A673 (cell line): ENCODE measurements around the gene GOLGA6C. TPM values are rescaled to one million over a fixed set of nuclear protein-coding genes. Genes with fewer than 3 reads are reported as not detected.

ENCODE experiments used
- BruUV-seq: library from RNA; stranded (reverse); fragments of 400-500 nt; replicated peaks from 2 replicates; lab custom pipeline; 2021; lab: Mats Ljungman, UMichigan
- CTCF ChIA-PET: fragments of 300-600 bp; sonication (Branson Sonifier 250); formaldehyde crosslinking; loops from one replicate; lab custom pipeline; 2022; ENCODE audit warnings: antibody characterized with exemption; lab: Charles Lee
- POLR2A ChIA-PET: fragments of 300-600 bp; sonication (Branson Sonifier 250); formaldehyde crosslinking; loops from one replicate; lab custom pipeline; 2022; ENCODE audit warnings: antibody characterized with exemption; ENCODE audit not compliant: low non-redundant PET; lab: Charles Lee
- DNase-seq: peaks from one replicate; pipeline ENCODE4 v3.0.0-alpha.2; 2015; ENCODE audit warnings: low spot score
- H3K27ac ChIP-seq: fragments of 200-600 bp; sonication (generic); 2 replicates; pipeline ENCODE4 v1.5.1; 2016; ENCODE audit warnings: mixed run types, low read depth, mild to moderate bottlenecking, mixed read lengths, antibody characterized with exemption, low read length; ENCODE audit not compliant: poor library complexity, severe bottlenecking
- H3K27me3 ChIP-seq: fragments of 200-600 bp; sonication (generic); replicated peaks from 2 replicates; pipeline ENCODE4 v1.6.1; 2017; ENCODE audit warnings: mixed run types, low read depth, mild to moderate bottlenecking, mixed read lengths, antibody characterized with exemption, low read length; ENCODE audit not compliant: insufficient read depth, poor library complexity
- H3K36me3 ChIP-seq: fragments of 200-600 bp; sonication (generic); 2 replicates; pipeline ENCODE4 v1.6.1; 2016; ENCODE audit warnings: mixed run types, mild to moderate bottlenecking, mixed read lengths, antibody characterized with exemption, low read length; ENCODE audit not compliant: insufficient read depth, poor library complexity, severe bottlenecking
- H3K4me1 ChIP-seq: fragments of 200-600 bp; sonication (generic); 2 replicates; pipeline ENCODE4 v1.6.1; 2017; ENCODE audit warnings: mixed run types, mild to moderate bottlenecking, mixed read lengths, antibody characterized with exemption, low read length; ENCODE audit not compliant: insufficient read depth, poor library complexity, severe bottlenecking
- H3K4me3 ChIP-seq: fragments of 200-600 bp; sonication (generic); 2 replicates; pipeline ENCODE4 v1.5.1; 2016; ENCODE audit warnings: low read depth, mixed run types, mild to moderate bottlenecking, mixed read lengths, low read length; ENCODE audit not compliant: poor library complexity, severe bottlenecking
- H3K9me3 ChIP-seq: fragments of 200-600 bp; sonication (generic); 2 replicates; pipeline ENCODE4 v1.6.1; 2016; ENCODE audit warnings: mixed run types, low read depth, mild to moderate bottlenecking, mixed read lengths, antibody characterized with exemption, low read length; ENCODE audit not compliant: poor library complexity, severe bottlenecking
- EZH2 ChIP-seq: fragments of 200-600 bp; sonication (generic); IDR thresholded peaks from 2 replicates; pipeline ENCODE4 v1.6.1; 2017; ENCODE audit warnings: borderline replicate concordance, low read depth, mild to moderate bottlenecking, mixed read lengths, antibody characterized with exemption, low read length; ENCODE audit not compliant: poor library complexity, severe bottlenecking
- intact Hi-C: fragments of 100-400 bp; cut with micrococcal nuclease; formaldehyde crosslinking; loops from one replicate; pipeline ENCODE4 v1.10.0; 2022; ENCODE audit not compliant: unreplicated experiment
- total RNA-seq: library from RNA; stranded (reverse); gene quantifications from 2 replicates; pipeline ENCODE4 v1.2.3, GENCODE V29; 2021
- TF ChIP-seq, protein P1 (sequence below): fragments of 300-800, 200-600 bp; sonication (generic); conservative IDR thresholded peaks from 2 replicates; pipeline ENCODE4 v1.5.1; 2017; ENCODE audit warnings: low read depth, mild to moderate bottlenecking, antibody characterized with exemption, low read length, moderate library complexity, mixed read lengths

GOLGA6C gene
- total RNA-seq, 1 experiment from 2014 or later = not detected

DNA sequence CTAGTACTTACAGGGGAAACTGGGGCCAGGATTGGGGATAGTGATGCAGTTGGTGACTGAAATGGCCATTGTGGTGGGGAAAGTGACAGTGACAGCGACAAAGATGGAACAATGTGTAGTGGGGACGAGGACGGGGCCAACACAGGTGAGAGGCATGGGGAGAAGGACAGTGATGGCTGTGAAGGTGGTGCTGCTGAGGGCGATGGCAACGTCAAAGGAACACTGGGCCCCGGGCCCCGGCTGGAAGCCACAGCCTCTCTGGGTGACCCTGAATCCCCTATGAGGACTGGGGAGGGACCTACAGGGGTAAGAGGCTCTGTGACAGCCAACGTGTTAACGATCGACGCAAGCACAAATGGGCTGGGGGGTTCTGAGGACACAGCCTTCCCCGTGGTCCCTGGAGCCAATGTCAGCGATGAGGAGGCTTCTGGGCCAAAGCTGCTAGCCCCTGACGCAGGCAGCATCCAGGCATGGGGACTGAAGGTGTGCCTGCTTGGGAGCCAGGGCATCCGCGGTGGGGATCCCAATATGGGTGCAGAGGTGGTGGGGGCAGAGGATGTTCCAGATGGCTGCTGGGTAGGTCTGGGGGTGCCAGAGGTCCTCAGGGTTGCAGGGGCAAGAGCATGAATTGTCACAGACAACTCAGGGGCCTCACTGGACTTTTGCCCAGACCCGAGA lies 25.2 kb upstream of the GOLGA6C start:
- CTCF ChIA-PET = no interaction called here

GRCh38 chr15:75233504-75234190 lies 24.5 kb upstream of the GOLGA6C start:
- H3K4me3 ChIP-seq = no peak overlapping the region
- peaks cover 9% of the 10 kb centered on the region for H3K27me3 ChIP-seq
- DNase-seq = no peak
- H3K27ac ChIP-seq = no peak overlapping the region
- no peaks in the 10 kb centered on the region for H3K9me3 ChIP-seq
- no peaks in the 10 kb centered on the region for H3K4me1 ChIP-seq
- no TSS peak for BruUV-seq
- TF ChIP-seq EZH2 = no peak
- TF ChIP-seq, protein P1, sequence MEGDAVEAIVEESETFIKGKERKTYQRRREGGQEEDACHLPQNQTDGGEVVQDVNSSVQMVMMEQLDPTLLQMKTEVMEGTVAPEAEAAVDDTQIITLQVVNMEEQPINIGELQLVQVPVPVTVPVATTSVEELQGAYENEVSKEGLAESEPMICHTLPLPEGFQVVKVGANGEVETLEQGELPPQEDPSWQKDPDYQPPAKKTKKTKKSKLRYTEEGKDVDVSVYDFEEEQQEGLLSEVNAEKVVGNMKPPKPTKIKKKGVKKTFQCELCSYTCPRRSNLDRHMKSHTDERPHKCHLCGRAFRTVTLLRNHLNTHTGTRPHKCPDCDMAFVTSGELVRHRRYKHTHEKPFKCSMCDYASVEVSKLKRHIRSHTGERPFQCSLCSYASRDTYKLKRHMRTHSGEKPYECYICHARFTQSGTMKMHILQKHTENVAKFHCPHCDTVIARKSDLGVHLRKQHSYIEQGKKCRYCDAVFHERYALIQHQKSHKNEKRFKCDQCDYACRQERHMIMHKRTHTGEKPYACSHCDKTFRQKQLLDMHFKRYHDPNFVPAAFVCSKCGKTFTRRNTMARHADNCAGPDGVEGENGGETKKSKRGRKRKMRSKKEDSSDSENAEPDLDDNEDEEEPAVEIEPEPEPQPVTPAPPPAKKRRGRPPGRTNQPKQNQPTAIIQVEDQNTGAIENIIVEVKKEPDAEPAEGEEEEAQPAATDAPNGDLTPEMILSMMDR = no peak
- no peaks in the 10 kb centered on the region for H3K36me3 ChIP-seq
- intact Hi-C loops = no loop called here
- ChIA-PET CTCF (interaction anchor here (0.6 to 0.7 kb wide), 2 partner anchors 32 to 65 kb away, joined by 3 read pairs; partner anchors contain the start of gene C15orf39), POLR2A (no interaction called here)

More for the DNA sequence above, 25.2 kb upstream of the GOLGA6C start:
- intact Hi-C loops = no loop called here
- POLR2A ChIA-PET = no interaction called here
- Histone ChIP-seq H3K27ac (no peak overlapping the region), H3K36me3 (no peaks in the 10 kb centered on the region), H3K9me3 (no peaks in the 10 kb centered on the region), H3K4me1 (no peaks in the 10 kb centered on the region), H3K4me3 (no peak overlapping the region), H3K27me3 (peaks cover 9% of the 10 kb centered on the region)
- no TSS peak for BruUV-seq
- TF ChIP-seq EZH2 = no peak
- TF ChIP-seq, protein P1 = no peak
- no peak for DNase-seq

DNA sequence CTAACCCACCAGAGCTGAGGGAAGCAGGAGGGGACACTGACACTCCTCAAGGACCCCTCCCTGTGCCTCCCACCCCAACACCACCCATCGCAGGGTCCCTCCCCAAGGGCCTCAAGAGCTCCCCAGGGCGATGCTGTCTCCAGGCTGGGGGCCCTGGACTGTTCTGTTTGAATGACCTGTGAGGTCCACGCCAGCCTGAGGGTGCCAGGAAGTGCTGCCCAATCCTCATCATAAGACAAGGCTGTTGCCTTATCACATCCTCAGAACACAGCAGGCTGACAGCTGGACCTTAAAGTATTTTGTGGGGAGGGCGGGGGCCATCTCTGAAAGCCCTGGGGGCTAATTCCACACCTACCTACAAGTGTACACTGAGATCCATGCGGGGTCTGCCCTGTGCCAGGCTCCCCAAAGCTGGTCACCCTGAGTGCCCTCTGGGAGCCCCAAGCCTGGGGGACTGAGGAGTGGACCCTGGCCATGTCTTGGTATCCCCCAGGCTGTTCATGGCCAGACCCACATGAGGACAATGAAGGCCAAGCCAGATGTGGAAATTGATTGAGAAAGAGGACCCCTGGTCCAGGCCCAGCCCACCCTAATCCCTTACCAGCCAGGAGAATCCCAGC lies 23.8 kb upstream of the GOLGA6C start:
- intact Hi-C loops = no loop called here
- DNase-seq = no peak
- CTCF ChIA-PET = interaction anchor here (0.6 to 0.7 kb wide), 2 partner anchors 33 to 64 kb away, joined by 3 read pairs; partner anchors contain the start of gene C15orf39
- Histone ChIP-seq H3K4me3 (no peak overlapping the region), H3K27ac (no peak overlapping the region), H3K9me3 (no peaks in the 10 kb centered on the region), H3K4me1 (no peaks in the 10 kb centered on the region), H3K36me3 (no peaks in the 10 kb centered on the region), H3K27me3 (peaks cover 9% of the 10 kb centered on the region)
- POLR2A ChIA-PET = no interaction called here
- BruUV-seq = no TSS peak
- TF ChIP-seq, protein P1 = no peak
- no peak for TF ChIP-seq EZH2
